WI38 (cell line): ENCODE measurements around the gene FRS3.

Experiments used
- H3K4me3 ChIP-seq: 2 replicates; pipeline ENCODE4 v1.5.1; 2011; ENCODE audit warnings: low read depth, mild to moderate bottlenecking, control low read depth, low read length
- CTCF ChIP-seq: IDR thresholded peaks from 2 replicates; pipeline ENCODE4 v1.5.1; 2012; ENCODE audit warnings: low read depth, mild to moderate bottlenecking, control low read depth, low read length

Gene FRS3

DNA sequence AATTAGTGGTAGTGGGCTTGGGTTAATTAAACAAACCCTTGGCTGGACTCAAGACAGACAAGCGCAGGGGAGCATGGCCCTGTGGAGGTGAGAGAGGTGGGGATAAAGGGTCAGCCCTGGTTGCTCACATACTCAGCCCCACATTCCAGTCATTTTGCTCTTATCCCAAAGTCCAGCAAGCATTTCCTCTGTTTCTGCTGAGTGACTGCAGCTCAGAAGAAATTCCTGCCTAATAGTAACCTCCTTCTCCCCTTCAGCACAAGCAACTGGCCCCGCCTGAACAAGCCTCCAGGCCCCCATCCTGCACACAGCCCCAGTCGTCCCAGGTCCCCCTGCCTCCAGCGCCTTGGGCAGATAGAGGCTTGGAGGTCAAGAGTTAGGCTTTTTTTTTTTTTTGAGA lies 40.7 kb downstream of the FRS3 start:
- H3K4me3 ChIP-seq = no peak overlapping the region
- no peak for TF ChIP-seq CTCF

- no peak for TF ChIP-seq CTCF
- H3K4me3 ChIP-seq = no peak overlapping the region
Observed at GRCh38 chr6:41737591-41738130, 42.0 kb downstream of the FRS3 start.

- no peak overlapping the region for H3K4me3 ChIP-seq
- TF ChIP-seq CTCF = no peak
Observed at GRCh38 chr6:41736800-41737555, 42.7 kb downstream of the FRS3 start.

- H3K4me3 ChIP-seq = no peak overlapping the region
- TF ChIP-seq CTCF = no peak
Observed at GRCh38 chr6:41736186-41736733, 43.4 kb downstream of the FRS3 start.

GRCh38 chr6:41735427-41736185 lies 44.1 kb downstream of the FRS3 start, which contains the start of gene TFEB:
Gene TFEB (minus strand): TSS chr6:41735608. CDS start chr6:41691213, 44,395 bp downstream.
- peak; percentile 74 for TF ChIP-seq CTCF
- H3K4me3 ChIP-seq = peak within 1 kb of the TSS; percentile 71

- peak overlapping the region; percentile 71 for H3K4me3 ChIP-seq
- no peak for TF ChIP-seq CTCF
Observed at GRCh38 chr6:41734666-41735426, 44.9 kb downstream of the FRS3 start.
